IMR-90 (cell line): ENCODE measurements around the gene SAMM50. TPM values are rescaled to one million over a fixed set of nuclear protein-coding genes. Genes with fewer than 3 reads are reported as not detected.

Experiments
- ATAC-seq: fragments of 200-7000 bp; cut with Tn5 transposase; 2 replicates; pipeline ENCODE4 v1.9.1; 2020; ENCODE audit warnings: low read depth, mild to moderate bottlenecking, moderate library complexity
- BruUV-seq: library from RNA; stranded (reverse); fragments of 400-500 nt; replicated peaks from 2 replicates; lab custom pipeline; 2021; lab: Mats Ljungman, UMichigan
- CTCF ChIA-PET: fragments of 300-600 bp; formaldehyde crosslinking; extraction: SDS; loops from one replicate; lab custom pipeline; 2021; ENCODE audit warnings: antibody characterized with exemption; lab: Yijun Ruan, JAX
- POLR2A ChIA-PET: fragments of 300-600 bp; sonication (Branson Sonifier 250); formaldehyde crosslinking; loops from one replicate; lab custom pipeline; 2022; ENCODE audit warnings: antibody characterized with exemption; ENCODE audit not compliant: unreplicated experiment; lab: Charles Lee
- DNase-seq: peaks from one replicate; pipeline ENCODE4 v3.0.0; 2013
- H2AFZ ChIP-seq: replicated peaks from 2 replicates; pipeline ENCODE3; 2013; ENCODE audit warnings: low read length, mild to moderate bottlenecking; ENCODE audit not compliant: poor library complexity
- H2AK5ac ChIP-seq: 2 replicates; pipeline ENCODE4 v1.6.1; 2013; ENCODE audit warnings: low read depth, low read length, inconsistent platforms
- H2AK9ac ChIP-seq: replicated peaks from 2 replicates; pipeline ENCODE3; 2013; ENCODE audit warnings: mild to moderate bottlenecking, low read depth, low read length, moderate library complexity; ENCODE audit not compliant: poor library complexity
- H2BK120ac ChIP-seq: 2 replicates; pipeline ENCODE4 v1.6.1; 2013; ENCODE audit warnings: low read depth, low read length, inconsistent platforms
- H2BK15ac ChIP-seq: 3 replicates; pipeline ENCODE4 v1.6.1; 2013; ENCODE audit warnings: low read depth, low read length, inconsistent platforms
- H2BK20ac ChIP-seq: 2 replicates; pipeline ENCODE4 v1.6.1; 2013; ENCODE audit warnings: low read depth, mild to moderate bottlenecking, inconsistent platforms, low read length, moderate library complexity
- H2BK5ac ChIP-seq: 2 replicates; pipeline ENCODE4 v1.6.1; 2013; ENCODE audit warnings: mild to moderate bottlenecking, low read depth, low read length, inconsistent platforms; ENCODE audit not compliant: poor library complexity, severe bottlenecking
- H3K14ac ChIP-seq: replicated peaks from 2 replicates; pipeline ENCODE4 v1.6.1; 2013; ENCODE audit warnings: low read depth, low read length, inconsistent platforms
- H3K18ac ChIP-seq: 2 replicates; pipeline ENCODE4 v1.6.1; 2013; ENCODE audit warnings: low read depth, low read length, control low read depth
- H3K23ac ChIP-seq: 2 replicates; pipeline ENCODE4 v1.6.1; 2013; ENCODE audit warnings: low read depth, low read length, inconsistent platforms
- H3K27ac ChIP-seq: 2 replicates; pipeline ENCODE4 v1.5.1; 2013; ENCODE audit warnings: mild to moderate bottlenecking, control low read depth, low read length; ENCODE audit not compliant: insufficient read depth
- H3K27me3 ChIP-seq: 2 replicates; pipeline ENCODE4 v1.6.1; 2013; ENCODE audit warnings: low read length; ENCODE audit not compliant: control insufficient read depth, insufficient read depth
- H3K36me3 ChIP-seq: 2 replicates; pipeline ENCODE4 v1.6.1; 2013; ENCODE audit warnings: low read length, mixed read lengths; ENCODE audit not compliant: control insufficient read depth, insufficient read depth
- H3K4ac ChIP-seq: 2 replicates; pipeline ENCODE4 v1.6.1; 2013; ENCODE audit warnings: low read depth, low read length, inconsistent platforms
- H3K4me1 ChIP-seq: 2 replicates; pipeline ENCODE4 v1.6.1; 2013; ENCODE audit warnings: low read length, mixed read lengths; ENCODE audit not compliant: control insufficient read depth, insufficient read depth
- H3K4me2 ChIP-seq: 2 replicates; pipeline ENCODE4 v1.6.1; 2013; ENCODE audit warnings: low read depth, mild to moderate bottlenecking, control low read depth, low read length, moderate library complexity
- H3K4me3 ChIP-seq: 2 replicates; pipeline ENCODE4 v1.5.1; 2013; ENCODE audit warnings: low read depth, mild to moderate bottlenecking, control low read depth, low read length, moderate library complexity; ENCODE audit not compliant: insufficient read depth
- H3K56ac ChIP-seq: 2 replicates; pipeline ENCODE4 v1.6.1; 2013; ENCODE audit warnings: low read length, inconsistent platforms; ENCODE audit not compliant: insufficient read depth; ENCODE audit errors: extremely low read depth
- H3K79me1 ChIP-seq, 2 experiments: 2 replicates each; pipeline ENCODE4 v1.6.1; 2013; ENCODE audit warnings: low read length in 2 of 2, inconsistent platforms in 1 of 2, low read depth in 1 of 2
- H3K9ac ChIP-seq: 2 replicates; pipeline ENCODE4 v1.6.1; 2013; ENCODE audit warnings: low read depth, low read length, control low read depth
- H3K9me1 ChIP-seq: 2 replicates; pipeline ENCODE4 v1.6.1; 2013; ENCODE audit warnings: low read length, inconsistent platforms; ENCODE audit not compliant: insufficient read depth
- H3K9me3 ChIP-seq: 2 replicates; pipeline ENCODE4 v1.6.1; 2013; ENCODE audit warnings: low read length; ENCODE audit not compliant: control insufficient read depth, insufficient read depth
- H4K20me1 ChIP-seq: 2 replicates; pipeline ENCODE4 v1.6.1; 2013; ENCODE audit warnings: low read length, inconsistent platforms; ENCODE audit not compliant: insufficient read depth
- H4K5ac ChIP-seq: 2 replicates; pipeline ENCODE4 v1.6.1; 2013; ENCODE audit warnings: mild to moderate bottlenecking, low read depth, low read length, control low read depth
- H4K8ac ChIP-seq, 2 experiments: 2 replicates each; pipeline ENCODE4 v1.6.1; 2013; ENCODE audit warnings: low read depth in 2 of 2, low read length in 2 of 2, control low read depth in 1 of 2, inconsistent platforms in 1 of 2
- H4K91ac ChIP-seq: 2 replicates; pipeline ENCODE4 v1.6.1; 2013; ENCODE audit warnings: low read depth, low read length, inconsistent platforms; ENCODE audit not compliant: insufficient read depth
- BHLHE40 ChIP-seq: fragments of 150-350 bp; IDR thresholded peaks from 2 replicates; pipeline ENCODE4 v1.6.1; 2016; ENCODE audit warnings: mild to moderate bottlenecking, low read depth, low read length
- CEBPB ChIP-seq: IDR thresholded peaks from 2 replicates; pipeline ENCODE4 v1.6.1; 2012; ENCODE audit warnings: low read depth, low read length, improper control_type of control experiment
- CTCF ChIP-seq: conservative IDR thresholded peaks from 2 replicates; pipeline ENCODE4 v1.5.1; 2012; ENCODE audit warnings: mild to moderate bottlenecking, low read depth, low read length, improper control_type of control experiment
- MAZ ChIP-seq: IDR thresholded peaks from 2 replicates; pipeline ENCODE4 v1.6.1; 2012; ENCODE audit warnings: low read depth, mild to moderate bottlenecking, low read length, improper control_type of control experiment, moderate library complexity, borderline replicate concordance
- MXI1 ChIP-seq: IDR thresholded peaks from 2 replicates; pipeline ENCODE4 v1.6.1; 2012; ENCODE audit warnings: low read depth, mild to moderate bottlenecking, low read length, moderate library complexity, borderline replicate concordance
- RAD21 ChIP-seq: IDR thresholded peaks from 2 replicates; pipeline ENCODE4 v1.6.1; 2012; ENCODE audit warnings: low read length, improper control_type of control experiment
- RCOR1 ChIP-seq: IDR thresholded peaks from 2 replicates; pipeline ENCODE4 v1.6.1; 2012; ENCODE audit warnings: mild to moderate bottlenecking, low read length, improper control_type of control experiment; ENCODE audit not compliant: insufficient replicate concordance
- WGBS, 2 experiments: methylation state at CpG; one replicate each; pipeline versions ENCODE4 v1.1.5 to v1.1.7; 2013; ENCODE audit warnings: missing lambda C conversion rate in 2 of 2; ENCODE audit not compliant: insufficient read length in 1 of 2; ENCODE audit errors: extremely low coverage in 2 of 2; 5-methylcytosine and 5-hydroxymethylcytosine counted together
- dilution Hi-C: fragments of 300-500 bp; cut with HindIII; formaldehyde crosslinking; loops from one replicate; pipeline ENCODE4 v1.14.3; 2018; ENCODE audit warnings: low sequenced_read_pairs; ENCODE audit not compliant: unreplicated experiment
- in situ Hi-C: fragments of 300-500 bp; cut with MboI; formaldehyde crosslinking; loops from 3 replicates; pipeline ENCODE4 v1.14.3; 2019; ENCODE audit warnings: low sequenced_read_pairs, inconsistent platforms, mixed read lengths
- intact Hi-C: fragments of 100-400 bp; cut with micrococcal nuclease; formaldehyde crosslinking; loops from 2 replicates; pipeline ENCODE4 v1.10.0; 2022
- polyA plus RNA-seq, 3 experiments: library from polyadenylated mRNA; depleted of rRNA; stranded (reverse); fragments of >200 nt; gene quantifications; 2 replicates each; pipeline ENCODE4 v1.2.3, GENCODE V29; 2012; ENCODE audit warnings: low replicate concordance in 1 of 3
- total RNA-seq: library from RNA; depleted of rRNA; stranded (reverse); fragments of >200 nt; gene quantifications from 2 replicates; pipeline ENCODE4 v1.2.3, GENCODE V29; 2012

Gene SAMM50
- total and polyA plus RNA-seq, 2 of the 4 experiments (the other 2 are of a cell fraction), result 40.6 to 43.7 TPM

- Histone ChIP-seq H4K91ac (no peak overlapping the region), H3K9me1 (no peaks in the 10 kb centered on the region), H3K36me3 (peaks cover 8% of the 10 kb centered on the region), H2BK15ac (no peak overlapping the region), H2BK5ac (no peak overlapping the region), H3K9me3 (no peaks in the 10 kb centered on the region), H3K4ac (no peak overlapping the region), H3K4me3 (no peak overlapping the region), H3K18ac (no peak overlapping the region), H3K56ac (no peak overlapping the region), H2BK20ac (no peak overlapping the region), H3K4me1 (no peaks in the 10 kb centered on the region), H4K5ac (no peak overlapping the region), H2AFZ (no peak overlapping the region), H3K9ac (no peak overlapping the region), H4K8ac (no peak overlapping the region), H2BK120ac (no peak overlapping the region), H3K23ac (no peak overlapping the region), H2AK5ac (no peak overlapping the region), H3K27ac (no peak overlapping the region), H4K20me1 (no peaks in the 10 kb centered on the region), H3K14ac (no peak overlapping the region), H3K79me1 (no peaks in the 10 kb centered on the region), H2AK9ac (no peak overlapping the region), H3K4me2 (no peak overlapping the region), H3K27me3 (no peaks in the 10 kb centered on the region)
- CTCF ChIA-PET, result interaction anchor here (0.9 to 1.9 kb wide), 9 partner anchors 9 to 120 kb away, joined by 3 to 7 read pairs (median 5); partner anchors contain the start of gene SAMM50
- POLR2A ChIA-PET, result no interaction called here
- intact Hi-C loops, result loop anchor here (2.0 to 5.0 kb wide), 4 partner anchors 44 to 558 kb away; no protein-coding TSS in a partner anchor
- DNase-seq, result no peak
- in situ Hi-C loops, result no loop called here
- no peak; the same call in 1 of the 2 replicates for ATAC-seq
- no TSS peak for BruUV-seq
- 100% methylated on average over 2 of the region's 7 CpGs; no CpG with 5 or more reads in 1 of the 2 experiments for WGBS, 2 experiments
- dilution Hi-C loops, result no loop called here
- TF ChIP-seq CEBPB (no peak), MAZ (no peak), RAD21 (0 out of 2 replicates have a peak, but pooled peaks have one; percentile 19), MXI1 (no peak), CTCF (no peak), RCOR1 (no peak), BHLHE40 (no peak)
Observed at GRCh38 chr22:43946384-43946667, 8.9 kb upstream of the SAMM50 start.
